Right forelimb (tissue), 1 donor: ENCODE results near the gene DISC1.

ENCODE experiments used
- DNase-seq: peaks from one replicate; pipeline ENCODE4 v3.0.0-alpha.2; 2018

The DISC1 gene

GRCh38 chr1:231828182-231828920 lies 201.8 kb downstream of the DISC1 start:
- no peak for DNase-seq

- no peak for DNase-seq
Measured at GRCh38 chr1:231829332-231829731, 202.7 kb downstream of the DISC1 start.

GRCh38 chr1:231836227-231836893 lies 209.8 kb downstream of the DISC1 start:
- no peak for DNase-seq

DNA sequence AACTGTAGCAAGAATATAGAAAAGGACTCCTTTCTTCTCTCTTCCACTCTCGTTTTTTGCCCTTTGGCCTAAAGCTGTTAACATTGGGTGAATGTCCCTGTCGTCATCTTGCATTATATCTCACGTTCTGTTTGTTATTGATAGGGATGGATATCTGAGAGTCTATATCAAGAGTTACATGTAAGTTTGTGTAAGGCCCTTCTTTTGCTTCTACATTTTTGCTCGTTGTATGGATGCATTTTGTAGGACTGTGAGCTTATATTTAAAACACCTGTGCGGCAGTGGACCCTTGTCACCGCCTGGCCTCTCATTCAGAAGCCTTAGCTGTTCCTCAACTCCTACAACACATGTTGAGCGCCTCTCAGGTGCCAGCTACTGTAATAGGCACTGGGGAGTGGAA lies 211.9 kb downstream of the DISC1 start:
- no peak for DNase-seq

DNA sequence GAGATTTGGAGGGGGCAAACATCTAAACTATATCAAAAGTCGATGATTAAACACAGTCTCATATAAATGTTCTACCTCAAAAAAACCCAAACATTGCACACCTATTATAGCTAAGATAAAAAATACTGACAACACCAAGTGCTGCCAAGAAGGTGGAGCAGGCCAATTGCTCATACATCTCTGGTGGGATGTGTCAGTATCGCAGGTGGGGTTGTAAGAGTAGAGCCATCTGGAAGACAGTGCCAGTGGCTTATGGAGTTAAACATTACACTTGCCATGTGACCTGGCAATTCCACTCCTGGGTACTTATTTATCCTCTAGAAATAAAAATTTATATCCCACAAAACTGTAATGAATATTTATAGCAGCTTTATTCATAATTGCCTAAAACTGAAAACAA lies 213.4 kb downstream of the DISC1 start:
- DNase-seq = no peak

- no peak for DNase-seq
Measured at GRCh38 chr1:231841616-231842344, 215.2 kb downstream of the DISC1 start.

DNA sequence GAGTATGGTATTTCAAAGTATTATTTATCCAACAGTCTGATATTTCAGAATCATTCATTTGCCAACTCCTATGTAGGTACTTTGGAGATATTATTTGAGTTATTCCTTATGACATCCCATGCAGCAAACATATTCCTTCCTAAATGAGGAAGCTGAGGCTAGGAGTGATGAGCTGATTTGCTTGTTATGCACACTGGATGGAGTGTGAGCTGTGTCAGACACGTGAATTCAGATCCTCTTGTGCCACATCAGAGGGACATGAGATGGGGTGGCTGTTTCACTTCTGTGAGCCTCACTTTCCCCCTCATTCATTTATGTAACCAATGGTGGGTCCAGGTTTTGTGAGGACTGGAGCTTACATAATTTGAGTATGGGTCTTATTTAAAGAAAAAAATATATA lies 215.9 kb downstream of the DISC1 start:
- no peak for DNase-seq

DNA sequence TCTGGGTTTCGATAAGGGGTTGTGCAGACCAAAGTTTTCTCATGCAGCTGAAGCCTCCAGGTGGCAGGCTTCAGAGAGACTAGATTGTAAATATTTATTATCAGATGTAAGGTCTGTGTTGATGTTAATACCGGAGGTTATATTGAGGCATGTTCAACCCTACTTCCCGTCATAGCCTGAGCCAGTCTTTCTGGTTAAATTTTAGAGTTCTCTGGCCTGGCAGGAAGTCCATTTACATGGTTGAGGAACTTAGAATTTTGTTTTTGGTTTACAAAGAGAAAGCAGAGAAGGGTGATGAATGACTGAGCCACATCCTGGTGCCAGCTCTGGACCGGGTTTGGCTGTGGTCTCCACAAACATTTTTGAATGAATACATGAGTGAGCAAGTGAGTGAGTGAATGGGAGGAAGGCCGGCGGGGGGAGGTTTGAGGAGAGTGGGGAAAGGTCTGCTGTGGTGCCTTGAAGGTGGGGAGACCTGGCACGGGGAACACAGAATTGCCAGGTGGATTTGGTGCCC lies 218.5 kb downstream of the DISC1 start:
- no peak for DNase-seq

DNA sequence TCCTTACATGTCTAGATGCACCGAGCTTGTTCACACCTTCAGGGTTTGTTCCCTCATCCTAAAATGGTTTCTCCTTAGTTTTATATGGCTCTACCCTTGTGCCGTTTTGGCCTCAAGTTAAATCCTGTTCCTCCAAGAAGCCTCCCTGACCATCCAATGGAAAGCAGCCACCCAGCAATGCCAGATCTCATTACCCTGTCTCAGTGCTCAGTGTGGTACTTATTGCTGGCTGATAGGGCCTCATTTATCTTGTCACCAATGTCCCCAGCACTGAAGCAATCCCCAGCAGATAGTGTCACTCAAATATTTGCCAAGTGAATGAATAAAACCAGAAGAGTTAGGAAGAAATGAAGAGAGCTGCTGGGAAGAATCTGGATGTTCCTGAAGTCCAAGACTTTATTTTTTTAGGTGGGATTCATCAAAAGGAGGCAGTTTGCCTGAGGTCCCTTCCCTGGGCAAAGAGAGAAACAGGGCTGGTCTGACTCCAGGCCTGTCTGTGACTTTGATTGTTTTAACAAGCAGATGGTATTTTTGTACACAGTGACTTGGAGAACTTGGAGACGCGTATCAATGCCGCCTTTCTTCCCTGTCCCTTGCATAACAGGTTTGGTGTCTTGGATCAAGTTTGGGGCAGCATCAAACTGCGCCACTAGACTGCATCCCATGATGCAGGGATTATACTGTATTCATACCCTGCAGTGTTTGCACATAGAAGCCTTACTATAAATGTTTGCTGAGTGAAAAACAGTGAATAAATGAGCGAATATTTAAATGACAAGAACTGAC lies 221.2 kb downstream of the DISC1 start:
- DNase-seq = no peak

DNA sequence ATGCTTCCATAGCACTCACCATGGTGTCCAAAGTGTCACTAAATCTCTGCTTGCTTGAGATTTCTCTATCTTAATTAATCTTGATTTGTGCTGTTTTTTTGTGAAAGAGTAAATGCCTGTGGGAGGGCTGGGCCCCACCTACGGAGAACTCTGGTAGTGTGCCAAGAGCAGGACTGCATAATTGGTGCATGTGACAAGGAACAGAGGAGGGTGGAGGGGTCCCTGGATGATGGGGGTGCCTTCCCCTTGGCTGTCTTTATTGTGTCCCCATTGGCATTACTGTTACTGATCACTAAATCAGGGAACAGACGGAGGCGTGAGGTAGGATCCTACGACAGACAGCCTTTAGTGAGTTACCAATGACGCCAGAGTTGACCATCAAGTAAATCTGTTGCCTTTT lies 223.4 kb downstream of the DISC1 start:
- no peak for DNase-seq

DNA sequence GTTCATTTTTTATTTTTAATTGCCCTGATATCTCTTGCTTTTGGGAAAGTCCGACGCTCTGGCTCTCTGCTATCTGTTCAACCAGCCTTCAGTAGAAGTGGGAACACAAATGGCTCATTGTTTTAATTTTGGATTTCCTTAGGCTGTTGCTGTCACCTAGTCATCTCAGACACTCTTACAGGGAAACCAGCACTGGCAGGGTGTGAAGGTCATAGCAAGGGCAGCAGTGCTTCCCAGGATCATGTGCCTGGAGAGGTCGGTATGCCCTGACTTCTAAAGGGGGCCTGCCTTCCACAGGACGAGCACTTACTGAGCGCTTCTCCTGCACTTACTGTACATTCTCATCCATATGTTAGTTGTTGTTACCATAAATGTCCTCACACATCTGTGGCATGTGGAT lies 224.2 kb downstream of the DISC1 start:
- no peak for DNase-seq

- DNase-seq = no peak
Measured at GRCh38 chr1:231853588-231854207, 227.1 kb downstream of the DISC1 start.

DNA sequence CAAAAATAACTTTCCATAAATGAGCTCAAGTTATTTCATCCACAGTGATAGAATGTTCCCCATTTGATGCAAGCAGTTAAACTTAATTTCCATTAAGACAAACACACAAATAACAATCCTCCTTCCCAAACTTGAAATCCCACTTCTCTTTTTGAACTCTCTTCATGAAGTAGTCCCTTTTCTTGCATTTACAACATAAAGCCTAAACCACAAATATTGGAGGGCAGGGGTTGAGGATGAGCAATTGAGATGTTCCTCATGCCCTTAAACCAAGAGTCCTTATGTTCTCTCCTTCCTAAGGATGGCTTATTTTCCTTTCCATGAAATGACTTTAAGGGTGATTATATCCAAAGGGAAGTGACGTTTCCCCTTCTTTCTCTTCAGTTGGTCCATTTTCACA lies 228.8 kb downstream of the DISC1 start:
- no peak for DNase-seq

GRCh38 chr1:231855926-231856325 lies 229.3 kb downstream of the DISC1 start:
- no peak for DNase-seq

GRCh38 chr1:231856426-231856825 lies 229.8 kb downstream of the DISC1 start:
- DNase-seq = no peak

DNA sequence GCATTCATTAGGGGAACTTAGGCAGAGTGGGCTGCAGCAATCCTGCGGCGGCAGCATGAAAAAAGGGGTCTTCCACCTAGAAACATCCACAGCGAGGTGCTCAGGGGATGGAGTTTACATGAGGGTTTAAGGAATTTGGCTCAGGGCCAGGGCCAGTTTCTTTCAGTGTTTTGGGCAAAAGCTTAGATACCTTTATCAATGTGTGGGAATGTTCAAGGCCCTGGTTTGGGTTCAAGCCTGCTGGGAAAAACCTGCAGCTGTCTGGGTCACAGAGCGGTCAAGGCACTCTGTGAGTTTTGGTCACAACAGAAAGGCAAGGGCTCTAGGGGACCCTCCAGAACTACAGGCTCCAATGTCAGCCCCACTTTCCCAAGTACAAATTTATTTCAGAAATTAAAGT lies 230.3 kb downstream of the DISC1 start:
- DNase-seq = no peak

DNA sequence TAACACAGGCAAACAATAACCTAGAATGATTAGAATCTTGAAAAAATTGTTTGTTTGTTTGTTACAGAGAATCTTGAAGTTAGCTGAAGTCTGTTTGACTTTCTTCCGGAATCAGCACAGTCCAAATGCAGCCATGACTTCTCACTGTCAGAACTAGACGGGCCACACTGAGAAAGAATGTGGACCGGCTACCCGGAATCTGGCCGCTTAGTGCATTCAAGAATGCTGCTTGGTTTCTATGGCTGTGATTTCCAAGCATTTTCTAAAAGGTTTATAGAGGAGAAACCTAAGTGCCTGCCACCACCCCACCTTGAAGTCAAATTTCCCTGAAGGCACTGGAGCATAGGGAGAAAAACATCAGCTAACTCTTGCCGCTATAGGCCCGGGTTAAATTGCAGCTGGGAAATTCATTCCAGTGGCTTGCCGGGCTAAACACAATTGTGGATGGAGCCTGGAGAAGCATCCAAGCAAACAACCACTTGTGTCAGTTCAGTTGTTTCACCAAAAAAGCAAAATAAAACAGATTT lies 231.1 kb downstream of the DISC1 start:
- DNase-seq = no peak

DNA sequence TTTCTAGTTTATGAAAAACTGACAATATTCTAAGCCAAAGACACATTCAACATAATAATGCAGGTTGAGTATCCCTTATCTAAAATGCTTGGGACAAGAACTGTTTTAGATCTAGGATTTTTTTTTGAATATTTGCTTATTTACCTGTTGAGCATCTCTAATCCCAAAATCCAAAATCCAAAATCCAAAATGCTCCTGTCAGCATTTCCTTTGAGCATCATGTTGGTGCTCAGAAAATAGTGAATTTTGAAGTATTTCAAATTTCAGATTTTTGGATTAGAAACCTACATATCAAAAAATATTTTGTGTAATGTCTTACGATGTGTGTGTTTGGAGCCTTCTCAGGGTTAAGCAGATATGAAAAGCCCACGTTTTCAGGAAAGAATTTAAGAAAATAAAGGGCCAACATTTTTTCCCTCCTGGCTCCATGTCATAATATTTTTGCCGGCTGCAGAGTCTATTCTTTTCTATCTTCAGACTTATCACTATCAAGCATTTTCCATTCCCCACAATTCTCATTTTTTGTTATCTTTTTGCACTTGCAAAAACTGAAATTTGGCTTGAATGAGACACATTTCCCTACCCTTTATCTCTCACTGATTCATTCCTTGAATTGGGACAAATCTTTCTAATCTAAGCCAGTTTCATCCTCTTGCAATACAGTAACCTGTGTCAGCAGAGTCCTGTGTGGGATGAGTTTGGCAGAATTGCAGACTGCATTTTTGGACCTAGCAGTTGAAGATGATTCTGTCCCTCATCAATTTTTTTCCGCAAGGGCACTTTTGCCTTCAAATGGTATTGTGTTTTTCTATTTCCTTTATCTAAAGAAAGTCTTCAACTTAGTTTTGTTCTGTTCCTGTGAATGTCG lies 233.9 kb downstream of the DISC1 start:
- no peak for DNase-seq

- DNase-seq = no peak
Measured at GRCh38 chr1:231861541-231862481, 235.2 kb downstream of the DISC1 start.

GRCh38 chr1:231862611-231863010 lies 236.0 kb downstream of the DISC1 start:
- no peak for DNase-seq
